H1 (cell line): ENCODE measurements around the gene HADHB. TPM values are rescaled to one million over a fixed set of nuclear protein-coding genes. Genes with fewer than 3 reads are reported as not detected.

ENCODE experiments used
- CTCF ChIA-PET: fragments of 300-600 bp; sonication (Branson Sonifier 250); formaldehyde crosslinking; loops from one replicate; lab custom pipeline; 2021; ENCODE audit not compliant: partially characterized antibody; lab: Charles Lee
- POLR2A ChIA-PET: fragments of 300-600 bp; sonication (Branson Sonifier 250); formaldehyde crosslinking; loops from one replicate; lab custom pipeline; 2021; ENCODE audit warnings: inconsistent platforms; ENCODE audit not compliant: partially characterized antibody; lab: Charles Lee
- DNase-seq, 2 experiments: peaks; one replicate each; pipeline versions ENCODE4 v3.0.0 to v3.0.0-alpha.2; 2010 to 2022; ENCODE audit warnings: low spot score in 2 of 2, low read depth in 1 of 2, mixed read lengths in 1 of 2
- FAIRE-seq: peaks from 2 replicates; lab custom pipeline; 2011; peaks lifted over from hg19 to GRCh38; lab: Jason Lieb, UNC
- H2AFZ ChIP-seq: 2 replicates; pipeline ENCODE4 v1.8.1; 2012; ENCODE audit warnings: low read length, inconsistent platforms
- H2AK5ac ChIP-seq: 2 replicates; pipeline ENCODE4 v1.6.1; 2013; ENCODE audit warnings: low read depth, low read length
- H2BK120ac ChIP-seq: replicated peaks from 2 replicates; pipeline ENCODE3; 2013; ENCODE audit warnings: low read depth, low read length, inconsistent platforms
- H2BK12ac ChIP-seq: 2 replicates; pipeline ENCODE4 v1.6.1; 2013; ENCODE audit warnings: low read depth, low read length
- H2BK15ac ChIP-seq: 2 replicates; pipeline ENCODE4 v1.6.1; 2013; ENCODE audit warnings: low read length
- H2BK20ac ChIP-seq: 2 replicates; pipeline ENCODE4 v1.6.1; 2013; ENCODE audit warnings: low read length
- H2BK5ac ChIP-seq: 2 replicates; pipeline ENCODE4 v1.6.1; 2013; ENCODE audit warnings: low read depth, low read length
- H3K14ac ChIP-seq: 2 replicates; pipeline ENCODE4 v1.6.1; 2013; ENCODE audit warnings: inconsistent platforms; ENCODE audit not compliant: insufficient read length
- H3K18ac ChIP-seq: 2 replicates; pipeline ENCODE4 v1.6.1; 2013; ENCODE audit warnings: low read length; ENCODE audit errors: extremely low read depth
- H3K23ac ChIP-seq: 2 replicates; pipeline ENCODE4 v1.6.1; 2013; ENCODE audit warnings: inconsistent platforms; ENCODE audit not compliant: insufficient read length
- H3K23me2 ChIP-seq: 2 replicates; pipeline ENCODE4 v1.6.1; 2013; ENCODE audit warnings: low read depth, low read length
- H3K27ac ChIP-seq: 2 replicates; pipeline ENCODE4 v1.6.1; 2011; ENCODE audit warnings: low read depth, low read length, inconsistent platforms
- H3K27me3 ChIP-seq, 4 experiments: replicated peaks in 1 of 4; 1 replicate in 1 of 4; 2 replicates in 3 of 4; pipeline versions ENCODE4 v1.6.1 to v1.8.1; 2011 to 2013; ENCODE audit warnings: low read length in 3 of 4, mild to moderate bottlenecking in 3 of 4, inconsistent platforms in 2 of 4, mixed read lengths in 2 of 4, moderate library complexity in 1 of 4; ENCODE audit not compliant: control insufficient read depth in 3 of 4, insufficient read depth in 3 of 4; ENCODE audit errors: extremely low read depth in 1 of 4
- H3K36me3 ChIP-seq, 4 experiments: 2 replicates each; pipeline versions ENCODE4 v1.6.1 to v1.8.1; 2011 to 2013; ENCODE audit warnings: mild to moderate bottlenecking in 4 of 4, low read length in 3 of 4, moderate library complexity in 2 of 4, control low read depth in 1 of 4, inconsistent platforms in 1 of 4; ENCODE audit not compliant: insufficient read depth in 4 of 4, control insufficient read depth in 2 of 4
- H3K4ac ChIP-seq: replicated peaks from 2 replicates; pipeline ENCODE3; 2013; ENCODE audit warnings: low read length, low read depth, mixed read lengths, inconsistent platforms; ENCODE audit not compliant: insufficient read length
- H3K4me1 ChIP-seq, 4 experiments: replicated peaks in 1 of 4; 1 replicate in 1 of 4; 2 replicates in 3 of 4; pipeline versions ENCODE4 v1.6.1 to v1.8.1; 2011 to 2013; ENCODE audit warnings: low read length in 3 of 4, inconsistent platforms in 2 of 4, mixed read lengths in 1 of 4; ENCODE audit not compliant: insufficient read depth in 4 of 4, control insufficient read depth in 3 of 4
- H3K4me2 ChIP-seq, 2 experiments: 2 replicates each; pipeline versions ENCODE4 v1.6.1 to v1.8.1; 2011 to 2013; ENCODE audit warnings: low read depth in 2 of 2, low read length in 2 of 2, control low read depth in 1 of 2, inconsistent platforms in 1 of 2, mild to moderate bottlenecking in 1 of 2; ENCODE audit not compliant: insufficient read depth in 1 of 2
- H3K4me3 ChIP-seq, 4 experiments: fragments of 200-600, 300-600 bp in 1 of 4; sonication (generic), shearing (Covaris generic), sonication (Bioruptor Twin) in 1 of 4; 2 replicates each; pipeline versions ENCODE4 v1.5.1 to v1.8.1; 2011 to 2016; ENCODE audit warnings: low read length in 4 of 4, low read depth in 3 of 4, control low read depth in 2 of 4, inconsistent platforms in 2 of 4, mild to moderate bottlenecking in 2 of 4, mixed read lengths in 1 of 4, moderate library complexity in 1 of 4; ENCODE audit not compliant: insufficient read depth in 2 of 4; ENCODE audit errors: extremely low read depth in 1 of 4
- H3K56ac ChIP-seq: replicated peaks from 2 replicates; pipeline ENCODE3; 2013; ENCODE audit warnings: low read depth, mild to moderate bottlenecking, mixed read lengths, low read length, inconsistent platforms; ENCODE audit not compliant: insufficient read length
- H3K79me1 ChIP-seq: 2 replicates; pipeline ENCODE4 v1.6.1; 2013; ENCODE audit warnings: low read depth, low read length, control low read depth
- H3K79me2 ChIP-seq, 2 experiments: 2 replicates each; pipeline versions ENCODE4 v1.6.1 to v1.8.1; 2012 to 2013; ENCODE audit warnings: low read length in 2 of 2, mild to moderate bottlenecking in 2 of 2, inconsistent platforms in 1 of 2; ENCODE audit not compliant: insufficient read depth in 2 of 2, control insufficient read depth in 1 of 2
- H3K9ac ChIP-seq, 4 experiments: replicated peaks in 1 of 4; 1 replicate in 1 of 4; 2 replicates in 3 of 4; pipeline versions ENCODE4 v1.6.1 to v1.8.1; 2011 to 2013; ENCODE audit warnings: low read depth in 3 of 4, low read length in 3 of 4, control low read depth in 2 of 4, mild to moderate bottlenecking in 2 of 4, moderate library complexity in 2 of 4, inconsistent platforms in 1 of 4; ENCODE audit errors: extremely low read depth in 1 of 4
- H3K9me3 ChIP-seq, 2 experiments: 2 replicates each; pipeline versions ENCODE4 v1.6.1 to v1.8.1; 2012 to 2013; ENCODE audit warnings: mild to moderate bottlenecking in 2 of 2, moderate library complexity in 2 of 2, control low read depth in 1 of 2, inconsistent platforms in 1 of 2, low read depth in 1 of 2, low read length in 1 of 2, mixed read lengths in 1 of 2; ENCODE audit not compliant: insufficient read depth in 2 of 2
- H4K20me1 ChIP-seq, 2 experiments: replicated peaks in 1 of 2; 2 replicates each; pipeline versions ENCODE3 to v1.8.1; 2011 to 2013; ENCODE audit warnings: inconsistent platforms in 2 of 2, low read length in 2 of 2, mild to moderate bottlenecking in 1 of 2; ENCODE audit not compliant: insufficient read depth in 2 of 2, control insufficient read depth in 1 of 2
- H4K5ac ChIP-seq: 2 replicates; pipeline ENCODE4 v1.6.1; 2013; ENCODE audit warnings: low read length, low read depth, mixed read lengths, inconsistent platforms; ENCODE audit not compliant: insufficient read length
- H4K8ac ChIP-seq: 2 replicates; pipeline ENCODE4 v1.8.0; 2013; ENCODE audit warnings: mild to moderate bottlenecking, moderate library complexity, low read length, inconsistent platforms; ENCODE audit not compliant: insufficient read depth; ENCODE audit errors: extremely low read depth
- H4K91ac ChIP-seq: replicated peaks from 2 replicates; pipeline ENCODE3; 2013; ENCODE audit warnings: low read length, mixed read lengths, inconsistent platforms; ENCODE audit not compliant: insufficient read length
- POLR2A ChIP-seq, 2 experiments: IDR thresholded peaks; 1 replicate in 1 of 2; 2 replicates in 1 of 2; pipeline ENCODE4 v1.6.1; 2011; ENCODE audit warnings: low read depth in 2 of 2, low read length in 2 of 2, mild to moderate bottlenecking in 2 of 2; ENCODE audit errors: control extremely low read depth in 1 of 2
- RBBP5 ChIP-seq: IDR thresholded peaks from 2 replicates; pipeline ENCODE4 v1.7.1; 2012; ENCODE audit warnings: low read depth, mild to moderate bottlenecking, inconsistent platforms, low read length, moderate library complexity, borderline replicate concordance
- WGBS, 2 experiments: shearing (Covaris generic) in 1 of 2; methylation state at CpG; one replicate each; pipeline versions ENCODE4 v1.1.6 to v1.1.7; 2013 to 2015; ENCODE audit warnings: low lambda C conversion rate in 2 of 2, mixed read lengths in 2 of 2, inconsistent platforms in 1 of 2, low coverage in 1 of 2, missing lambda C conversion rate in 1 of 2; ENCODE audit not compliant: insufficient replicate concordance in 2 of 2, insufficient coverage in 1 of 2, insufficient read length in 1 of 2; ENCODE audit errors: extremely low coverage in 1 of 2, missing lambda C conversion rate in 1 of 2; 5-methylcytosine and 5-hydroxymethylcytosine counted together
- polyA plus RNA-seq, 7 experiments: library from polyadenylated mRNA; depleted of rRNA in 3 of 7; stranded (reverse) in 5 of 7; unstranded in 2 of 7; fragments of >200 nt in 5 of 7; fragments of 200-250 nt in 2 of 7; gene quantifications; 1 replicate in 5 of 7; 2 replicates in 1 of 7; 4 replicates in 1 of 7; pipeline versions ENCODE4 v1.2.1 to v1.2.3, GENCODE V29; 2011 to 2013; ENCODE audit warnings: missing spikeins in 2 of 7, mixed read lengths in 2 of 7
- total RNA-seq: library from RNA; stranded (reverse); fragmentation: NEBNext Ultra II Directional; extraction: Animal tissue kit (Norgen Biotek cat#: 25700); gene quantifications from 2 replicates; pipeline ENCODE4 v1.2.1, GENCODE V29; 2021

Gene HADHB
- total and polyA plus RNA-seq, 2 of the 8 experiments (the other 6 are each of a cell fraction or from before 2014, with no cell fraction given): 47.7 to 52.3 TPM

DNA sequence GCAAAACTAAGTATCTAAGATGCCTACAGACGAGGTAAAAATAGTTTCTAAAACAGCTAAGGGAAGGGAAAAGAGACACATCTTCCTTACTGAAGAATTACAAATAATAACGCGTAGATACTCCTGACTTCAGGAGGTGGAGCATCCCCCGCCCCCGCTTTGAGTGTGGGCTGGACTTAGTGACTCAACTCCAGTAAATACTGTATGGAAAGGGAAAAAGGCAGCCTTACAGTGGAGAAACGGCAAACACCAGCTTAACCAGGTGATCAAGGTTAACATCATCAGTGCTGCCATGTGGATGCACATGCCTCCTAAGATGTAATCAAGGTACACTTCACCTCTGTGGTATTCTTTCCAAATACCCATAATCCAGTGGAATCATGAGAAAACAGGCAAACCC lies 47.9 kb downstream of the HADHB start:
- Histone ChIP-seq H3K4me3 (no peak overlapping the region), H2BK15ac (no peak overlapping the region), H3K23ac (no peak overlapping the region), H3K18ac (no peak overlapping the region), H2AFZ (no peak overlapping the region), H3K56ac (no peak overlapping the region), H3K79me1 (no peaks in the 10 kb centered on the region; the same call in 1 of the 2 replicates), H4K20me1 (no peaks in the 10 kb centered on the region), H3K27ac (no peak overlapping the region), H3K27me3 (no peaks in the 10 kb centered on the region)
- POLR2A ChIA-PET: interaction anchor here (0.6 to 1.2 kb wide), 3 partner anchors 9 to 93 kb away, joined by 3 read pairs; partner anchors contain the start of genes HADHA and HADHB
- no peak for DNase-seq
- TF ChIP-seq POLR2A (IDR thresholded peaks at IDR 0.05; ENCODE audit: control extremely low read depth in 1 of 2, low read depth in 2 of 2, low read length in 2 of 2) (no peak), RBBP5 (no peak)
- TF ChIP-seq, all 59 proteins: peak for 0
- H3K14ac ChIP-seq: no peak overlapping the region
- no peak overlapping the region; a peak in 1 of 7 replicates for H3K9ac ChIP-seq
- H3K4ac ChIP-seq: no peak overlapping the region
- H3K4me2 ChIP-seq: no peak overlapping the region
- no peak overlapping the region for H2BK5ac ChIP-seq
- H3K23me2 ChIP-seq: no peaks in the 10 kb centered on the region
- no peak overlapping the region for H4K5ac ChIP-seq
- peaks cover 0 to 3% (median 1%) of the 10 kb centered on the region in 4 experiments; a peak in 4 of 7 replicates for H3K4me1 ChIP-seq
- H4K8ac ChIP-seq: no peak overlapping the region
- H3K79me2 ChIP-seq: no peaks in the 10 kb centered on the region
- no peak overlapping the region for H2AK5ac ChIP-seq
- CTCF ChIA-PET: interaction anchor here (1.7 kb wide), 1 partner anchor 21 kb away, joined by 4 read pairs; no protein-coding TSS in a partner anchor
- H2BK12ac ChIP-seq: no peak overlapping the region
- H3K36me3 ChIP-seq: peaks cover 0 to 5% (median under 1%) of the 10 kb centered on the region in 4 experiments; a peak in 3 of 8 replicates
- H3K9me3 ChIP-seq: no peaks in the 10 kb centered on the region
- FAIRE-seq: no peak
- no peak overlapping the region for H4K91ac ChIP-seq
- no peak overlapping the region for H2BK120ac ChIP-seq
- 81% methylated on average over 6 of the region's 6 CpGs; no CpG with 5 or more reads in 1 of the 2 experiments for WGBS, 2 experiments
- no peak overlapping the region for H2BK20ac ChIP-seq
